LoVo (cell line): ENCODE data around the gene ESPL1.

Source experiments
- DNase-seq: peaks from one replicate; pipeline ENCODE4 v3.0.0-alpha.2; 2016; ENCODE audit warnings: low spot score

ESPL1 gene

GRCh38 chr12:53231921-53232645 is 36.0 kb upstream of the ESPL1 start, which contains the start of gene RARG:
RARG (minus strand) TSS chr12:53232209; CDS start chr12:53227545, 4,664 bp downstream.
- DNase-seq = peak; percentile 70

DNA sequence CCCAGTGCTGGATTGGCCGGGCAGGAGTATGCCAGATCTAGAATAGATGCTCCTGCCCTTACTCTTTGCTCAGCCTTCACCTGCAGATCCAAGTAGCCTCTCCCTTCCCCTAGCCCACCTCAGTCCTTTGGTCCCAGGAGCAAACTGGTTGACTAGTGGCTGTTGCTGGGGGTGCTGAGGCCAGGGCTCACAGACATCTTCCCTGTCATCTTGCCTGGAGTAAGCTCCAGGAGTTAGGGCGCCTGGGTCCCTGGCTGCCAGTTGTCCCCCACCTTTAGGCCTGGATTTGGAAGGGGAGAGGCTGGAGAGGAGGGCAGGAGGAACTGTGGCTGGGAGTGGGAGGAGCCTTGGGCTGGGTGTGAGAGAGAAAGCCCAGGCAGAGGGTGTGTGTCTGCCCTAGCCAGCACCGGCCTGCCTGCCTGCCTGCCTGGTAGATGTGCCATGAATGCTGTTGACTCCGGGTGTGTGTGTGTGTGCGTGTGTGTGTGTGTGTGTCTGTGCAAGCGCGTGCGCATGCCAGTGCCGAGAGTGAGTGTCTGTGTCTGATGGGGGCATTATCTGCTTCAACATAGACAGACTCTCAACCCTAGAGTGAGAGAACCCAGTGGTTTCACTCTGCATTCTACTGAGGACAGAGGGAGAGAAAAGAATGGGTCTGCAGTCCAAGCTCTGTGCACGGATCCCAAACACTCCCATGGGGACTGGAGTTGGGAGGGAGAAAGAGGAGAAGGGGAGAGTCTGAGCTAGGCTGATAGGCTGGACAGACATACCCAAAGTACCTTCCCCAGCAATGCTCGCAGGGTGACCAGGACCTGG is 35.2 kb upstream of the ESPL1 start:
- DNase-seq = peak; percentile 35

GRCh38 chr12:53233671-53234121 is 34.4 kb upstream of the ESPL1 start:
- no peak for DNase-seq

DNA sequence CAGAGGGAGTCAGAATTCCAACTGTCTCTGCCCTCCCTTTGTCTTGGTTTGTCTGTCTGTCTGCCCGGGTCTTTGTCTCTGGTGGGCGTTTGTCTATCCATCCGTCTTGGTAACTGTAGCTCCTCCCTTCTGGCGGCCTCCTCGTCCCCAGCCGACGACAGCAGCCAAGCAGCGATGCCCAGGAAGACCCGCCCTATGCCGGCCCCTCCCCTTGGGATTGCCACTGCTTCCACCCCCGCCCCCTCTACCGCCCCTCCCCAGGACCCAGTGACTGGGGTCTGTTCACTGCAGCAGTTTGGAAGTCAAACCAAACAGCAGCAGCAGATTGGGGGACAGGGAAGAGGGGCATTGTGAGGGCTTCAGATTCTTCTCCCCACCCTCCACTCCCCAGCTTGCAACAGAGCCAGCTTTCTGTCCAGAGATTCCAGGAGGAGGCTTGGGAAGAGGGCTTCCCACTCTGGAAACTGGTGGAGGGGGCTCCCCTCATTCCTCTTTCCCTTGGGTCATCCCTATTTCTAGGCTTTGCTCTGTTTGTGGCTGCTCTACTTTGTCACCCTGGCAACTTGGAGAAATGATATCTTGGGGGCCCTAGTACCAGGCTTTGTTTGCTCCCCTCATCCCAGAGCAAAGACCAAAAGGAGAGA is 33.7 kb upstream of the ESPL1 start:
- no peak for DNase-seq

- no peak for DNase-seq
These were observed 32.9 kb upstream of the ESPL1 start for GRCh38 chr12:53235164-53235563.

GRCh38 chr12:53235742-53236442 is 32.2 kb upstream of the ESPL1 start:
- DNase-seq = no peak

- no peak for DNase-seq
These were observed 31.5 kb upstream of the ESPL1 start for GRCh38 chr12:53236443-53237111.

DNA sequence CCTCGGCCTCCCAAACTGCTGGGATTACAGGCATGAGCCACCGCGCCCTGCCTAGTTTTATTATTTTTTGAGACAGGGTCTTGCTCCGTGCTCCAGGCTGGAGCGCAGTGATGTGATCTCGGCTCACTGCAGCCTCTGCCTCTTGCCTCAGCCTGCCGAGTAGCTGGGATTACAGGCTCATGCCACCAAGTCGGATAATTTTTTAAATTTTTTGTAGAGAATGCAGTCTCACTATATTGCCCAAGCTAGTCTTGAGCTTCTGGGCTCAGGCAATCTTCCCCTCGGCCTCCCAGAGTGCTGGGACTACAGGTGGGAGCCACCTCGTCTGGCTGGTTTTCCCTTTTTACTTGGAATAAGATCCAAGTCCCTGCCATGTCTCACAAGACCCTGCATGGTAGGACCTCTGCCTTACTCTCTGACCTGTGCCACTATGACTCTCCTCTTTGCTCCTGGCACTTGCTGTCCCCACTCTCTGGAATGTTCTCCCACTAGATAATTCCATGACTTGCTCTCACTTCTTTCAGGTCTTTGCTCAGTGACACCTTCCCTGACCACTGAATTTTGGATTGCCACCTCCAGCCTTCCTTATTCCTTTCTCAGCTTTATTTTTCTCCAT is 28.3 kb upstream of the ESPL1 start:
- DNase-seq = no peak

DNA sequence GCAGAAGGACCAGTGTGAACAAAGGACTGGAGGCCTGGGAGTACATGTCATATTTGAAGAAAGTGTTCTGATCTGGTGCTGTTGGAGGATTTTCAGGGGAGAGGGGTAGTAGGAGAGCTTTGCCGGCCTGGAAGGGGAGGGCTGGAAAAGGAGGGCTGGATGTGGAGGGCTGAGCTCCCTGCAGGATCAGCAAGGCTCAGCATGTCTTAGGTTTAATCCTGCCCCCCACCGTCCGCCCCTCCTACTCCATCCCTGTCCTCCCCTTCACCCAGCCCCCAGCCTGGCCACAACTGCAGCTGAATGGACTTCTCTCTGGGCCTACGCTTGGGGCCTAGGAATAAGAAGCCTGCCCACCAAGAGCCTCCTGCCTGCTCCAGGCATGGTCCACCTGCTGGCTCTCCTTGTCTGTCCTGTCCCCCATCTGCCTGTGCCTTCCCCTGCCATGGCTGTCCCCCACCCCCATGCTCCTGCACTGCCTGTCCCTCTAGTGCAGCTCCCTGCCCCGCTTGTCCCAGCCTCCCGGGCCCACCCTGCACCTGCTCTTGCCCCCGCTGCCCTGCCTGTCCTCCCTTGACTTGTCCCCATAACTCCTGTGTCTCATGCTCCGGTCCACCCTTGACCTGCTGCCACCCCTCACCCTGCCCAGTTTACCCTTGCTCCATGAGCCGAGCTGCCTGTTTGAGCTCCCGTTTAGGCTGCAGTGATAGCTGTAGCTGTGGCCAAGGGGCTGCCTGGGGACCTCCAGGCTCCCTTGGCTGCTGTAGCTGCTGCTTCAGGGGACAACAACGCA is 26.3 kb upstream of the ESPL1 start:
- no peak for DNase-seq

DNA sequence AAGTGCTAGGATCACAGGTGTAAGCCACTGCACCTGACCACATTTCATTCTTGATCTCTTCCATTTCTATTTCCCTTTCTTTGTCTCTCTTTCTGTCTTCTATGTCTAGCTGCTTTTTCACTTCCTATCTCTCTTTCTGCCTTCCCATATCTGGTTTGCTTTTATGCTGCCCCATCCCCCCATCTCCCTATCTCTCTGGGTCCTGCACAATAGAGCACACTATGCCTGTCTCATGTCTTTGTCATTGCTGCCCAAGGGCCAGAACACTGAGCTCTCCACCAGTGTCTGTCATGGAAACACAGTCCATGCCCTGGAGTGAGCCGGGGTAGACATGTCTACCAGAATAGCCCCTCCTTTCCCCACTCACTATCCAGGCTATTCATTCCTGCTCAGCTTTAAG is 23.8 kb upstream of the ESPL1 start:
- DNase-seq = no peak

DNA sequence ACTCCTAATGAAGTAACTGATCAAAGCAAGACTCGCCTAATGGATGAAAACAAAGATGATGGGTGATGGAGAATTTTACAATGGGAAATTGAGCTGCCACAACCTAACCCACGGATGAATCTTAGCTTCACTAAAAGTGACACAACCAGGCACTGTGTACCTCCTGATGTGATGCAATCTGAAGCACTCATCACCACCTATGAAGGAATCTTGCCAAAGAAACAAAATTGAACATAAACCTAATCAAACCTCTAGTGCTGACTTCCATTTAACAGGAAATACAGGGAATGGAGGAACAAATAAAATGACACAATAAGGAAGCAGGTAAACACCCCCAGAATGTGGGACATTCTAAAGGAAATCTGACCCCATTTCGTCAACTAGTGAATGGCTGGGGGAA is 22.8 kb upstream of the ESPL1 start:
- DNase-seq = no peak

DNA sequence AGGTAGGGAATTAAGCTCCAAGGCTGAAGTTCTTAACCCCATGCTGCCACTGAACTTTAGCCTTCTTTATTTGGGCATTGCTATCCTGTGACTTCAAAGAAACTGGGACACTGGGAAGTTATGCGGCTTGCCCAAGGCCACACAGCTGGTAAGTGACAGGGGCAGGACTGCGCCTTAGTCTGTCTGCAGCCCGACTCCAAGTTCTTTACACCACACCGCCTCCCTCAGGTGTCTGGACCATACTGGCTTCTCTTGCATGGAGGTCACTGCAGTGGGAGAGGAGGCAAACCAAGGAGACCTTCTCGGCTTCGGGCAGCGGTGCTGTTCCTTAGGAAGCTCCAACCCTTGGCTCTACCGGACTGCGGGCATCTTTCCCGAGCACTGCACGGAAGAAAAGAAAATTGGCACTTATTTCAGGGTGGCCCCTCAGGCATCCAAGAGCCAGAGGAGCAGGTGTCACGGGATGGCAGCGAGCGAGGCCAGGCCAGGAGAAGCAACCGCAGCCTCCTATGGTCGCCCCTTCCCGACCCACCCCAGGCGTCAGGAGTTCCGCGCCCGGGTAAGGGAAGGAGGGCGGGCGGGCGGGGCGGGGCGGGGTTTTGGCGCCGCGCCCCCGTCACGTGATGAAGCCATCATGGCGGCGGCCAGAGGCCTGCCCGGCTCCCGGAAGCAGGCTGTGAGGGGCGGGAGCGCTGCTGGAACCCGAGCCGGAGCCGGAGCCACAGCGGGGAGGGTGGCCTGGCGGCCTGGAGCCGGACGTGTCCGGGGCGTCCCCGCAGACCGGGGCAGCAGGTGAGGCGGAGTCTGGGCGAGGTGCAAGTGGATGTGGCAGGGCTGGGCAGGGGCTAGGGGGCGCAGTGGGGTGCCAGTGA is 16.4 kb upstream of the ESPL1 start:
- peak; percentile 86 for DNase-seq

DNA sequence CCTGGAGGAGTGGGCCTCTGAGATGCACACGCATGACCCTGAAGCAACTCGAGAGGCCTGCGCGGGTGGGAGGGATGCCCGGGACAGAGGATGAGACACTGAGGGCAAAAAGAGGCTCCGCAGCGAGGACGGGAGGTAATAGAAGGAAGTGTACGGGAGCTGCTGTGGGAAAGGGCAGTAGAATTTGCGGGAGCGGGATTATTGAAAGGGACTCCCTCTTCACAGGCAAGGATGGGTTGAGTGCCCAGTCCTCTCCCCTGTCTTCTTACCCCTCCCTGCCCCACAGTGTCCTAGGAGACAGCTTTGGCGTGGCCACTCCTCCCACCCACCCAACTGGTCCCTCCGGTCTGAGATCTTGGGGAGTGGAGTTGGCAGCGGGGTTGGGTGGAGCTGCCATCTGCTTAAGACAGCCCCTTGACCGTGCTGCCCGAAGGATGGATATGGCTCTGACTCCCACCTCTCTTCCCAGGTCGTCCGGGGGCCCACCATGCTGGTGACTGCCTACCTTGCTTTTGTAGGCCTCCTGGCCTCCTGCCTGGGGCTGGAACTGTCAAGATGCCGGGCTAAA is 15.7 kb upstream of the ESPL1 start:
- peak; percentile 55 for DNase-seq

DNA sequence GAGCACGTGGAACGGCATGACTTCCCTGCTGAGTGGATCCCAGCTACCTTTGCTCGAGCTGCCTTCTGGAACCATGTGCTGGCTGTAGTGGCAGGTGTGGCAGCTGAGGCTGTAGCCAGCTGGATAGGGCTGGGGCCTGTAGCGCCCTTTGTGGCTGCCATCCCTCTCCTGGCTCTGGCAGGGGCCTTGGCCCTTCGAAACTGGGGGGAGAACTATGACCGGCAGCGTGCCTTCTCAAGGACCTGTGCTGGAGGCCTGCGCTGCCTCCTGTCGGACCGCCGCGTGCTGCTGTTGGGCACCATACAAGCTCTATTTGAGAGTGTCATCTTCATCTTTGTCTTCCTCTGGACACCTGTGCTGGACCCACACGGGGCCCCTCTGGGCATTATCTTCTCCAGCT is 14.8 kb upstream of the ESPL1 start:
- no peak for DNase-seq

GRCh38 chr12:53254816-53255545 is 13.1 kb upstream of the ESPL1 start:
- no peak for DNase-seq

- DNase-seq = no peak
These were observed 12.1 kb upstream of the ESPL1 start for GRCh38 chr12:53255996-53256395.

DNA sequence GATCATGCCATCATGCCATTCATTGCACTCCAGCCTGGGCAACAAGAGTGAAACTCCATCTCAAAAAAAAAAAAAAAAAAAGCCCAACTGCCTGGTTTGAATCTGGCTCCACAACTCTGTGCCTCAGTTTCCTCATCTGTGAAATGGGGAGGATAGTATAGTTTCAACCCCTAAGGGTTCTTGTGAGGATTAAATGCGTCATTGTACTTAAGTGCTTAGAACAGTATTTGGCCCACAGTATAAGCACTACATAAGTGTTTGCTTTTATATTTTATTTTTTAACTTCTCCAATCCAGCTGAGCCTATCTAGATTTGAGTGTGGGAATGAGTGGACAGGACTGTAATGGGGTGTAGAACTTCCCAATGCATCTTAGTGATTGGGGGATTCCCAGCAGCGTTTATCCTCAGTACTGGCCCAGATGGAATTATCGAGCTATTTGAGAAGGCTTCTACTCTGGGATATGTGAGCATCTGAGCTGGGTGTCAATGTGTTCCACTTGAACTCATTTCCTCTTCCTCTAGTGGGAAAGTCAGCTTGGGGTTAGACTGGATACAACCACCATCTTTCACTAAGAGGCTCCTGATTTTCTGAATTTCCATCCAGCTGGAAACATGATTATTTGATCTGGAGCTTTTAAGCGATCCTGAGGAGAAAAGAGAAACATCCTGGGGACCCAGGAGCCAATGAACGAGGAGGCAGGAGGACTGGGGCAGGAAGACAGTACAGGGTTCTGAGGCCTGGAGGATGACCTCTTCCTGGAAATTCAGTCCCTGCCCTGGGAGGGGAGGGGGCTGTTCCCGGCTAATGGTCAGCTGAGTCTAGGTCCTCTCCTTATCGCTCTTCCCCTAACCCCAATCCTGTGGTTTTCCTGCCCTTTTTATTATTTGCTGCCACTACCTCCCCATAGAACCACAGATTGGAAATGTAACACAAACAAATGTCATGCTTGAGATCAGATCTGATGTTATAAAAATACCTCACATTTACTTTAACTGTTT is 9.3 kb upstream of the ESPL1 start:
- no peak for DNase-seq
